H1 (cell line): ENCODE measurements around the gene ULK1. TPM values are rescaled to one million over a fixed set of nuclear protein-coding genes. Genes with fewer than 3 reads are reported as not detected.
A peak's percentile ranks its signal among the peaks of the same experiment; 100 is the strongest.

ENCODE experiments used
- CTCF ChIA-PET: fragments of 300-600 bp; sonication (Branson Sonifier 250); formaldehyde crosslinking; loops from one replicate; lab custom pipeline; 2021; ENCODE audit not compliant: partially characterized antibody; lab: Charles Lee
- POLR2A ChIA-PET: fragments of 300-600 bp; sonication (Branson Sonifier 250); formaldehyde crosslinking; loops from one replicate; lab custom pipeline; 2021; ENCODE audit warnings: inconsistent platforms; ENCODE audit not compliant: partially characterized antibody; lab: Charles Lee
- DNase-seq, 2 experiments: peaks; one replicate each; pipeline versions ENCODE4 v3.0.0 to v3.0.0-alpha.2; 2010 to 2022; ENCODE audit warnings: low spot score in 2 of 2, low read depth in 1 of 2, mixed read lengths in 1 of 2
- FAIRE-seq: peaks from 2 replicates; lab custom pipeline; 2011; peaks lifted over from hg19 to GRCh38; lab: Jason Lieb, UNC
- H2AFZ ChIP-seq: 2 replicates; pipeline ENCODE4 v1.8.1; 2012; ENCODE audit warnings: low read length, inconsistent platforms
- H2AK5ac ChIP-seq: 2 replicates; pipeline ENCODE4 v1.6.1; 2013; ENCODE audit warnings: low read depth, low read length
- H2BK120ac ChIP-seq: replicated peaks from 2 replicates; pipeline ENCODE3; 2013; ENCODE audit warnings: low read depth, low read length, inconsistent platforms
- H2BK12ac ChIP-seq: 2 replicates; pipeline ENCODE4 v1.6.1; 2013; ENCODE audit warnings: low read depth, low read length
- H2BK15ac ChIP-seq: 2 replicates; pipeline ENCODE4 v1.6.1; 2013; ENCODE audit warnings: low read length
- H2BK20ac ChIP-seq: 2 replicates; pipeline ENCODE4 v1.6.1; 2013; ENCODE audit warnings: low read length
- H2BK5ac ChIP-seq: 2 replicates; pipeline ENCODE4 v1.6.1; 2013; ENCODE audit warnings: low read depth, low read length
- H3K14ac ChIP-seq: 2 replicates; pipeline ENCODE4 v1.6.1; 2013; ENCODE audit warnings: inconsistent platforms; ENCODE audit not compliant: insufficient read length
- H3K18ac ChIP-seq: 2 replicates; pipeline ENCODE4 v1.6.1; 2013; ENCODE audit warnings: low read length; ENCODE audit errors: extremely low read depth
- H3K23ac ChIP-seq: 2 replicates; pipeline ENCODE4 v1.6.1; 2013; ENCODE audit warnings: inconsistent platforms; ENCODE audit not compliant: insufficient read length
- H3K23me2 ChIP-seq: 2 replicates; pipeline ENCODE4 v1.6.1; 2013; ENCODE audit warnings: low read depth, low read length
- H3K27ac ChIP-seq: 2 replicates; pipeline ENCODE4 v1.6.1; 2011; ENCODE audit warnings: low read depth, low read length, inconsistent platforms
- H3K27me3 ChIP-seq, 4 experiments: replicated peaks in 1 of 4; 1 replicate in 1 of 4; 2 replicates in 3 of 4; pipeline versions ENCODE4 v1.6.1 to v1.8.1; 2011 to 2013; ENCODE audit warnings: low read length in 3 of 4, mild to moderate bottlenecking in 3 of 4, inconsistent platforms in 2 of 4, mixed read lengths in 2 of 4, moderate library complexity in 1 of 4; ENCODE audit not compliant: control insufficient read depth in 3 of 4, insufficient read depth in 3 of 4; ENCODE audit errors: extremely low read depth in 1 of 4
- H3K36me3 ChIP-seq, 4 experiments: 2 replicates each; pipeline versions ENCODE4 v1.6.1 to v1.8.1; 2011 to 2013; ENCODE audit warnings: mild to moderate bottlenecking in 4 of 4, low read length in 3 of 4, moderate library complexity in 2 of 4, control low read depth in 1 of 4, inconsistent platforms in 1 of 4; ENCODE audit not compliant: insufficient read depth in 4 of 4, control insufficient read depth in 2 of 4
- H3K4ac ChIP-seq: replicated peaks from 2 replicates; pipeline ENCODE3; 2013; ENCODE audit warnings: low read length, low read depth, mixed read lengths, inconsistent platforms; ENCODE audit not compliant: insufficient read length
- H3K4me1 ChIP-seq, 4 experiments: replicated peaks in 1 of 4; 1 replicate in 1 of 4; 2 replicates in 3 of 4; pipeline versions ENCODE4 v1.6.1 to v1.8.1; 2011 to 2013; ENCODE audit warnings: low read length in 3 of 4, inconsistent platforms in 2 of 4, mixed read lengths in 1 of 4; ENCODE audit not compliant: insufficient read depth in 4 of 4, control insufficient read depth in 3 of 4
- H3K4me2 ChIP-seq, 2 experiments: 2 replicates each; pipeline versions ENCODE4 v1.6.1 to v1.8.1; 2011 to 2013; ENCODE audit warnings: low read depth in 2 of 2, low read length in 2 of 2, control low read depth in 1 of 2, inconsistent platforms in 1 of 2, mild to moderate bottlenecking in 1 of 2; ENCODE audit not compliant: insufficient read depth in 1 of 2
- H3K4me3 ChIP-seq, 4 experiments: fragments of 200-600, 300-600 bp in 1 of 4; sonication (generic), shearing (Covaris generic), sonication (Bioruptor Twin) in 1 of 4; 2 replicates each; pipeline versions ENCODE4 v1.5.1 to v1.8.1; 2011 to 2016; ENCODE audit warnings: low read length in 4 of 4, low read depth in 3 of 4, control low read depth in 2 of 4, inconsistent platforms in 2 of 4, mild to moderate bottlenecking in 2 of 4, mixed read lengths in 1 of 4, moderate library complexity in 1 of 4; ENCODE audit not compliant: insufficient read depth in 2 of 4; ENCODE audit errors: extremely low read depth in 1 of 4
- H3K56ac ChIP-seq: replicated peaks from 2 replicates; pipeline ENCODE3; 2013; ENCODE audit warnings: low read depth, mild to moderate bottlenecking, mixed read lengths, low read length, inconsistent platforms; ENCODE audit not compliant: insufficient read length
- H3K79me1 ChIP-seq: 2 replicates; pipeline ENCODE4 v1.6.1; 2013; ENCODE audit warnings: low read depth, low read length, control low read depth
- H3K79me2 ChIP-seq, 2 experiments: 2 replicates each; pipeline versions ENCODE4 v1.6.1 to v1.8.1; 2012 to 2013; ENCODE audit warnings: low read length in 2 of 2, mild to moderate bottlenecking in 2 of 2, inconsistent platforms in 1 of 2; ENCODE audit not compliant: insufficient read depth in 2 of 2, control insufficient read depth in 1 of 2
- H3K9ac ChIP-seq, 4 experiments: replicated peaks in 1 of 4; 1 replicate in 1 of 4; 2 replicates in 3 of 4; pipeline versions ENCODE4 v1.6.1 to v1.8.1; 2011 to 2013; ENCODE audit warnings: low read depth in 3 of 4, low read length in 3 of 4, control low read depth in 2 of 4, mild to moderate bottlenecking in 2 of 4, moderate library complexity in 2 of 4, inconsistent platforms in 1 of 4; ENCODE audit errors: extremely low read depth in 1 of 4
- H3K9me3 ChIP-seq, 2 experiments: 2 replicates each; pipeline versions ENCODE4 v1.6.1 to v1.8.1; 2012 to 2013; ENCODE audit warnings: mild to moderate bottlenecking in 2 of 2, moderate library complexity in 2 of 2, control low read depth in 1 of 2, inconsistent platforms in 1 of 2, low read depth in 1 of 2, low read length in 1 of 2, mixed read lengths in 1 of 2; ENCODE audit not compliant: insufficient read depth in 2 of 2
- H4K20me1 ChIP-seq, 2 experiments: replicated peaks in 1 of 2; 2 replicates each; pipeline versions ENCODE3 to v1.8.1; 2011 to 2013; ENCODE audit warnings: inconsistent platforms in 2 of 2, low read length in 2 of 2, mild to moderate bottlenecking in 1 of 2; ENCODE audit not compliant: insufficient read depth in 2 of 2, control insufficient read depth in 1 of 2
- H4K5ac ChIP-seq: 2 replicates; pipeline ENCODE4 v1.6.1; 2013; ENCODE audit warnings: low read length, low read depth, mixed read lengths, inconsistent platforms; ENCODE audit not compliant: insufficient read length
- H4K8ac ChIP-seq: 2 replicates; pipeline ENCODE4 v1.8.0; 2013; ENCODE audit warnings: mild to moderate bottlenecking, moderate library complexity, low read length, inconsistent platforms; ENCODE audit not compliant: insufficient read depth; ENCODE audit errors: extremely low read depth
- H4K91ac ChIP-seq: replicated peaks from 2 replicates; pipeline ENCODE3; 2013; ENCODE audit warnings: low read length, mixed read lengths, inconsistent platforms; ENCODE audit not compliant: insufficient read length
- BCL11A ChIP-seq, 2 experiments: IDR thresholded peaks; one replicate each; pipeline ENCODE4 v1.6.1; 2011; ENCODE audit warnings: low read depth in 2 of 2, low read length in 2 of 2, mild to moderate bottlenecking in 2 of 2
- FOSL1 ChIP-seq: IDR thresholded peaks from 2 replicates; pipeline ENCODE4 v1.6.1; 2011; ENCODE audit warnings: mild to moderate bottlenecking, low read depth, low read length, moderate library complexity; ENCODE audit not compliant: insufficient read depth
- NANOG ChIP-seq: IDR thresholded peaks from 2 replicates; pipeline ENCODE4 v1.6.1; 2011; ENCODE audit warnings: low read length, low read depth, mild to moderate bottlenecking, inconsistent platforms; ENCODE audit not compliant: insufficient read depth, poor library complexity, severe bottlenecking
- SIRT6 ChIP-seq: IDR thresholded peaks from one replicate; pipeline ENCODE4 v1.7.1; 2012; ENCODE audit warnings: low read length, inconsistent platforms
- SP1 ChIP-seq: IDR thresholded peaks from 2 replicates; pipeline ENCODE4 v1.6.1; 2011; ENCODE audit warnings: low read depth, low read length
- WGBS, 2 experiments: shearing (Covaris generic) in 1 of 2; methylation state at CpG; one replicate each; pipeline versions ENCODE4 v1.1.6 to v1.1.7; 2013 to 2015; ENCODE audit warnings: low lambda C conversion rate in 2 of 2, mixed read lengths in 2 of 2, inconsistent platforms in 1 of 2, low coverage in 1 of 2, missing lambda C conversion rate in 1 of 2; ENCODE audit not compliant: insufficient replicate concordance in 2 of 2, insufficient coverage in 1 of 2, insufficient read length in 1 of 2; ENCODE audit errors: extremely low coverage in 1 of 2, missing lambda C conversion rate in 1 of 2; 5-methylcytosine and 5-hydroxymethylcytosine counted together
- polyA plus RNA-seq, 7 experiments: library from polyadenylated mRNA; depleted of rRNA in 3 of 7; stranded (reverse) in 5 of 7; unstranded in 2 of 7; fragments of >200 nt in 5 of 7; fragments of 200-250 nt in 2 of 7; gene quantifications; 1 replicate in 5 of 7; 2 replicates in 1 of 7; 4 replicates in 1 of 7; pipeline versions ENCODE4 v1.2.1 to v1.2.3, GENCODE V29; 2011 to 2013; ENCODE audit warnings: missing spikeins in 2 of 7, mixed read lengths in 2 of 7
- total RNA-seq: library from RNA; stranded (reverse); fragmentation: NEBNext Ultra II Directional; extraction: Animal tissue kit (Norgen Biotek cat#: 25700); gene quantifications from 2 replicates; pipeline ENCODE4 v1.2.1, GENCODE V29; 2021

ULK1 gene
- total and polyA plus RNA-seq, 2 of the 8 experiments (the other 6 are each of a cell fraction or from before 2014, with no cell fraction given), result 13.0 to 44.1 TPM

- peaks cover 2 to 11% (median 6%) of the 10 kb centered on the region in 4 experiments; a peak in 4 of 8 replicates for H3K36me3 ChIP-seq
- no peaks in the 10 kb centered on the region for H3K9me3 ChIP-seq
- H3K56ac ChIP-seq, result no peak overlapping the region
- POLR2A ChIA-PET, result interaction anchor here (0.8 to 2.4 kb wide), 4 partner anchors 10 to 58 kb away, joined by 3 to 13 read pairs (median 4); no protein-coding TSS in a partner anchor
- CTCF ChIA-PET, result interaction anchor here (1.1 kb wide), 1 partner anchor 31 kb away, joined by 3 read pairs; no protein-coding TSS in a partner anchor
- no peak for DNase-seq
- H3K4me1 ChIP-seq, result peaks cover 0 to 7% (median 0%) of the 10 kb centered on the region in 4 experiments; a peak in 2 of 7 replicates
- H4K20me1 ChIP-seq, result peaks cover 11 to 24% of the 10 kb centered on the region in 2 experiments
- no peak overlapping the region for H2AFZ ChIP-seq
- H3K23me2 ChIP-seq, result no peaks in the 10 kb centered on the region
- H2BK120ac ChIP-seq, result no peak overlapping the region
- no peak overlapping the region for H4K91ac ChIP-seq
- no peak overlapping the region for H4K8ac ChIP-seq
- TF ChIP-seq FOSL1, result no peak
- TF ChIP-seq SP1, result no peak
- no peak for TF ChIP-seq NANOG
- TF ChIP-seq SIRT6, result no peak
- TF ChIP-seq BCL11A (IDR thresholded peaks at IDR 0.05; ENCODE audit: low read depth in 2 of 2, low read length in 2 of 2), result no peak
- no peak overlapping the region for H3K18ac ChIP-seq
- H2BK5ac ChIP-seq, result peak overlapping the region; percentile 12; the same call in 1 of the 2 replicates
- no peak overlapping the region for H3K4ac ChIP-seq
- no peak overlapping the region for H3K14ac ChIP-seq
- no peak overlapping the region for H4K5ac ChIP-seq
- H2BK20ac ChIP-seq, result no peak overlapping the region
- FAIRE-seq, result no peak
- H3K23ac ChIP-seq, result no peak overlapping the region
- peaks cover 17% of the 10 kb centered on the region for H3K79me1 ChIP-seq
- H3K4me2 ChIP-seq, result no peak overlapping the region
- no peak overlapping the region for H2BK12ac ChIP-seq
- peaks cover 6 to 85% of the 10 kb centered on the region in 2 experiments for H3K79me2 ChIP-seq
- H3K4me3 ChIP-seq, result no peak overlapping the region
- H3K9ac ChIP-seq, result no peak overlapping the region
- H3K27me3 ChIP-seq, result no peaks in the 10 kb centered on the region
- H3K27ac ChIP-seq, result no peak overlapping the region
- no peak overlapping the region for H2AK5ac ChIP-seq
- 92% methylated on average over 4 of the region's 4 CpGs; no CpG with 5 or more reads in 1 of the 2 experiments for WGBS, 2 experiments
- H2BK15ac ChIP-seq, result no peak overlapping the region
These were observed 64.7 kb downstream of the ULK1 start for GRCh38 chr12:131959116-131959515.
